SK-N-SH (cell line): ENCODE measurements around the gene PRPF40B. TPM values are rescaled to one million over a fixed set of nuclear protein-coding genes. Genes with fewer than 3 reads are reported as not detected.

Experiments used
- CTCF ChIA-PET: fragments of 300-600, 350-600 bp; formaldehyde crosslinking; extraction: SDS; loops from one replicate; lab custom pipeline; 2021; lab: Yijun Ruan, JAX
- POLR2A ChIA-PET: fragments of 350-600 bp; sonication (Branson Sonifier 250); formaldehyde crosslinking; extraction: SDS; loops from one replicate; lab custom pipeline; 2020; ENCODE audit warnings: antibody characterized with exemption, inconsistent platforms; lab: Yijun Ruan, JAX
- DNase-seq: peaks from one replicate; pipeline ENCODE4 v3.0.0; 2012
- H2AFZ ChIP-seq: fragments of 200-600 bp; sonication (generic); 2 replicates; pipeline ENCODE4 v1.8.1; 2016; ENCODE audit warnings: antibody characterized with exemption, mild to moderate bottlenecking, low read depth
- H3F3A ChIP-seq: fragments of 200-600 bp; sonication (generic); replicated peaks from 2 replicates; pipeline ENCODE3; 2016; ENCODE audit warnings: antibody characterized with exemption, mild to moderate bottlenecking; ENCODE audit not compliant: insufficient read depth
- H3K27ac ChIP-seq, 2 experiments: fragments of 200-500 bp in 1 of 2; fragments of 200-600 bp in 1 of 2; sonication (Bioruptor generic) in 1 of 2; sonication (generic), shearing (Covaris generic) in 1 of 2; 2 replicates each; pipeline versions ENCODE4 v1.5.1 to v1.6.1; 2014 to 2016; ENCODE audit warnings: low read depth in 2 of 2, inconsistent platforms in 1 of 2, low read length in 1 of 2, mild to moderate bottlenecking in 1 of 2, mixed read lengths in 1 of 2
- H3K27me3 ChIP-seq: fragments of 200-600 bp; sonication (generic), shearing (Covaris generic); 2 replicates; pipeline ENCODE4 v1.6.1; 2016; ENCODE audit warnings: mixed run types; ENCODE audit not compliant: insufficient read depth
- H3K36me3 ChIP-seq, 2 experiments: fragments of 200-500 bp in 1 of 2; fragments of 200-600 bp in 1 of 2; sonication (Bioruptor generic) in 1 of 2; sonication (generic) in 1 of 2; replicated peaks in 1 of 2; 2 replicates each; pipeline versions ENCODE3 to v1.5.1; 2014 to 2016; ENCODE audit warnings: low read length in 1 of 2, mild to moderate bottlenecking in 1 of 2; ENCODE audit not compliant: insufficient read depth in 2 of 2, control insufficient read depth in 1 of 2
- H3K4me1 ChIP-seq, 2 experiments: fragments of 200-500 bp in 1 of 2; fragments of 200-600 bp in 1 of 2; sonication (Bioruptor generic) in 1 of 2; sonication (generic), shearing (Covaris generic) in 1 of 2; 2 replicates each; pipeline versions ENCODE4 v1.5.1 to v1.6.1; 2014 to 2016; ENCODE audit warnings: low read depth in 1 of 2, low read length in 1 of 2, mixed run types in 1 of 2; ENCODE audit not compliant: insufficient read depth in 2 of 2, control insufficient read depth in 1 of 2
- H3K4me2 ChIP-seq: fragments of 200-600 bp; sonication (generic), shearing (Covaris generic); 2 replicates; pipeline ENCODE4 v1.6.1; 2017; ENCODE audit warnings: mixed run types
- H3K4me3 ChIP-seq, 2 experiments: fragments of 200-500 bp in 1 of 2; fragments of 200-600 bp in 1 of 2; sonication (Bioruptor generic) in 1 of 2; sonication (generic), shearing (Covaris generic) in 1 of 2; 2 replicates each; pipeline versions ENCODE4 v1.5.1 to v1.8.1; 2014 to 2016; ENCODE audit warnings: low read depth in 2 of 2, inconsistent platforms in 1 of 2, low read length in 1 of 2, mild to moderate bottlenecking in 1 of 2, mixed read lengths in 1 of 2, moderate library complexity in 1 of 2
- H3K79me2 ChIP-seq: fragments of 200-600 bp; sonication (generic); 2 replicates; pipeline ENCODE4 v1.8.1; 2017; ENCODE audit warnings: mild to moderate bottlenecking; ENCODE audit not compliant: insufficient read depth
- H3K9ac ChIP-seq: fragments of 200-600 bp; sonication (generic); 2 replicates; pipeline ENCODE4 v1.6.1; 2017; ENCODE audit warnings: mixed run types
- H3K9me2 ChIP-seq: fragments of 200-600 bp; sonication (generic); 2 replicates; pipeline ENCODE4 v1.6.1; 2017; ENCODE audit warnings: mixed run types
- H3K9me3 ChIP-seq: fragments of 200-600 bp; sonication (generic); 2 replicates; pipeline ENCODE4 v1.6.1; 2017; ENCODE audit warnings: mixed run types, mild to moderate bottlenecking, moderate library complexity
- H4K20me1 ChIP-seq: fragments of 200-600 bp; sonication (generic); 2 replicates; pipeline ENCODE4 v1.6.1; 2017; ENCODE audit warnings: mild to moderate bottlenecking, mixed run types; ENCODE audit not compliant: insufficient read depth
- FOSL2 ChIP-seq: IDR thresholded peaks from 2 replicates; pipeline ENCODE4 v1.4.0; 2012; ENCODE audit warnings: low read depth, mild to moderate bottlenecking, moderate library complexity, borderline replicate concordance
- FOXJ3 ChIP-seq: sonication (generic); formaldehyde crosslinking; IDR thresholded peaks from 2 replicates; pipeline ENCODE4 v1.5.1; 2020; ENCODE audit warnings: mild to moderate bottlenecking, missing genetic modification reagents
- GATA2 ChIP-seq: sonication (generic); formaldehyde crosslinking; IDR thresholded peaks from 2 replicates; pipeline ENCODE4 v1.5.0; 2020; ENCODE audit warnings: mild to moderate bottlenecking, missing genetic modification reagents
- MXI1 ChIP-seq: IDR thresholded peaks from 2 replicates; pipeline ENCODE4 v1.6.1; 2012; ENCODE audit warnings: mild to moderate bottlenecking, low read depth, low read length, improper control_type of control experiment
- RAD21 ChIP-seq: IDR thresholded peaks from 2 replicates; pipeline ENCODE4 v1.6.1; 2012; ENCODE audit warnings: mild to moderate bottlenecking, low read length
- REST ChIP-seq: IDR thresholded peaks from 2 replicates; pipeline ENCODE4 v1.6.1; 2012; ENCODE audit warnings: mild to moderate bottlenecking, low read depth, low read length, moderate library complexity
- RFX5 ChIP-seq: IDR thresholded peaks from 2 replicates; pipeline ENCODE4 v1.6.1; 2012; ENCODE audit warnings: mild to moderate bottlenecking, improper control_type of control experiment, low read length
- YY1 ChIP-seq: IDR thresholded peaks from 2 replicates; pipeline ENCODE4 v1.4.0; 2012; ENCODE audit warnings: low read depth, mild to moderate bottlenecking
- WGBS: methylation state at CpG from one replicate; pipeline ENCODE4 v1.1.6; 2017; ENCODE audit warnings: low lambda C conversion rate; 5-methylcytosine and 5-hydroxymethylcytosine counted together
- polyA plus RNA-seq, 3 experiments: library from polyadenylated mRNA; depleted of rRNA; stranded (reverse); fragments of >200 nt; gene quantifications; 2 replicates each; pipeline ENCODE4 v1.2.3, GENCODE V29; 2012
- TF ChIP-seq, protein P1 (sequence below): IDR thresholded peaks from 2 replicates; pipeline ENCODE4 v1.4.0; 2012; ENCODE audit warnings: low read depth

The PRPF40B gene
- polyA plus RNA-seq, 1 of the 3 experiments (the other 2 are of a cell fraction) = 27.0 TPM

- WGBS = 96% methylated on average over 4 of the region's 4 CpGs
- no peaks in the 10 kb centered on the region for H4K20me1 ChIP-seq
- peaks cover 15% of the 10 kb centered on the region for H3F3A ChIP-seq
- H3K4me3 ChIP-seq = no peak overlapping the region
- H3K27me3 ChIP-seq = no peaks in the 10 kb centered on the region
- H3K4me2 ChIP-seq = no peak overlapping the region
- H3K79me2 ChIP-seq = no peaks in the 10 kb centered on the region
- H3K9me2 ChIP-seq = no peaks in the 10 kb centered on the region
- H3K27ac ChIP-seq = no peak overlapping the region; a peak in 1 of 4 replicates
- no peaks in the 10 kb centered on the region for H3K9me3 ChIP-seq
- peaks cover 7 to 41% of the 10 kb centered on the region in 2 experiments for H3K36me3 ChIP-seq
- peaks cover 0 to 14% of the 10 kb centered on the region in 2 experiments; a peak in 2 of 4 replicates for H3K4me1 ChIP-seq
- H3K9ac ChIP-seq = no peak overlapping the region
- ChIA-PET CTCF (interaction anchor here (0.9 to 30.5 kb wide), 15 partner anchors 8 to 203 kb away, joined by 3 to 590 read pairs (median 16); partner anchors contain the start of genes FMNL3, PRPF40B and TMBIM6), POLR2A (interaction anchor here (0.7 to 3.3 kb wide), 3 partner anchors 12 to 106 kb away, joined by 3 to 20 read pairs (median 10); partner anchors contain the start of genes PRPF40B and TMBIM6)
- no peak overlapping the region for H2AFZ ChIP-seq
- TF ChIP-seq RAD21 = no peak
- no peak for TF ChIP-seq MXI1
- TF ChIP-seq RFX5 = no peak
- TF ChIP-seq, protein P1, sequence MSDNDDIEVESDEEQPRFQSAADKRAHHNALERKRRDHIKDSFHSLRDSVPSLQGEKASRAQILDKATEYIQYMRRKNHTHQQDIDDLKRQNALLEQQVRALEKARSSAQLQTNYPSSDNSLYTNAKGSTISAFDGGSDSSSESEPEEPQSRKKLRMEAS = no peak
- no peak for TF ChIP-seq REST
- TF ChIP-seq FOXJ3 = no peak
- DNase-seq = no peak
Observed at GRCh38 chr12:49635656-49636055, 12.3 kb downstream of the PRPF40B start.

- H3K79me2 ChIP-seq = no peaks in the 10 kb centered on the region
- H3F3A ChIP-seq = peaks cover 15% of the 10 kb centered on the region
- H2AFZ ChIP-seq = no peak overlapping the region
- H3K9ac ChIP-seq = no peak overlapping the region
- POLR2A ChIA-PET = interaction anchor here (1.0 to 3.3 kb wide), 3 partner anchors 13 to 105 kb away, joined by 4 to 20 read pairs (median 10); partner anchors contain the start of genes PRPF40B and TMBIM6
- peaks cover 0 to 14% of the 10 kb centered on the region in 2 experiments; a peak in 2 of 4 replicates for H3K4me1 ChIP-seq
- no peak for DNase-seq
- no peaks in the 10 kb centered on the region for H3K9me3 ChIP-seq
- no peak for TF ChIP-seq YY1
- TF ChIP-seq FOSL2 = no peak
- TF ChIP-seq GATA2 (CRISPR knock-in tag) = no peak
- no peak overlapping the region for H3K4me3 ChIP-seq
- H3K27me3 ChIP-seq = no peaks in the 10 kb centered on the region
- peak overlapping the region in 1 of 2 experiments; percentile 82; a peak in 1 of 4 replicates for H3K27ac ChIP-seq
- CTCF ChIA-PET = interaction anchor here (0.7 to 30.5 kb wide), 24 partner anchors 7 to 278 kb away, joined by 3 to 590 read pairs (median 8); partner anchors contain the start of genes FMNL3, PRPF40B and TMBIM6
- H3K4me2 ChIP-seq = no peak overlapping the region
- H3K36me3 ChIP-seq = peaks cover 7 to 48% of the 10 kb centered on the region in 2 experiments
- WGBS = 92% methylated on average over 13 of the region's 13 CpGs
- no peaks in the 10 kb centered on the region for H3K9me2 ChIP-seq
- no peaks in the 10 kb centered on the region for H4K20me1 ChIP-seq
Observed at GRCh38 chr12:49636574-49636973, 13.2 kb downstream of the PRPF40B start.
